HL-60 (cell line): ENCODE results near the gene ACTN4.

Source experiments
- DNase-seq, 2 experiments: peaks; one replicate each; pipeline ENCODE4 v3.0.0-alpha.2; 2010 to 2020; ENCODE audit warnings: low read depth in 1 of 2, low spot score in 1 of 2
- H3K27ac ChIP-seq: fragments of 250-450 bp; sonication (Bioruptor Pico); replicated peaks from 2 replicates; pipeline ENCODE4 v1.5.1; 2020; ENCODE audit warnings: mild to moderate bottlenecking, moderate library complexity
- H3K27me3 ChIP-seq: fragments of 250-450 bp; sonication (Bioruptor Pico); 2 replicates; pipeline ENCODE4 v1.5.1; 2021; ENCODE audit warnings: mild to moderate bottlenecking, moderate library complexity; ENCODE audit not compliant: insufficient read depth, poor library complexity, severe bottlenecking
- H3K4me3 ChIP-seq: replicated peaks from 2 replicates; pipeline ENCODE4 v1.5.1; 2011; ENCODE audit warnings: mild to moderate bottlenecking, control low read depth, low read length; ENCODE audit not compliant: insufficient read depth
- CTCF ChIP-seq: IDR thresholded peaks from one replicate; pipeline ENCODE4 v1.5.1; 2011; ENCODE audit warnings: low read length, control low read depth, inconsistent platforms; ENCODE audit not compliant: insufficient read depth
- GABPA ChIP-seq: IDR thresholded peaks from 2 replicates; pipeline ENCODE4 v1.6.1; 2012; ENCODE audit warnings: low read depth
- POLR2AphosphoS5 ChIP-seq: IDR thresholded peaks from 2 replicates; pipeline ENCODE4 v1.6.1; 2012; ENCODE audit warnings: low read depth
- SPI1 ChIP-seq: IDR thresholded peaks from 2 replicates; pipeline ENCODE4 v1.6.1; 2012; ENCODE audit warnings: low read depth, mild to moderate bottlenecking, borderline replicate concordance
- TF ChIP-seq, protein P1 (sequence below): IDR thresholded peaks from 2 replicates; pipeline ENCODE4 v1.6.1; 2012; ENCODE audit warnings: low read depth; ENCODE audit not compliant: insufficient replicate concordance

The ACTN4 gene

DNA sequence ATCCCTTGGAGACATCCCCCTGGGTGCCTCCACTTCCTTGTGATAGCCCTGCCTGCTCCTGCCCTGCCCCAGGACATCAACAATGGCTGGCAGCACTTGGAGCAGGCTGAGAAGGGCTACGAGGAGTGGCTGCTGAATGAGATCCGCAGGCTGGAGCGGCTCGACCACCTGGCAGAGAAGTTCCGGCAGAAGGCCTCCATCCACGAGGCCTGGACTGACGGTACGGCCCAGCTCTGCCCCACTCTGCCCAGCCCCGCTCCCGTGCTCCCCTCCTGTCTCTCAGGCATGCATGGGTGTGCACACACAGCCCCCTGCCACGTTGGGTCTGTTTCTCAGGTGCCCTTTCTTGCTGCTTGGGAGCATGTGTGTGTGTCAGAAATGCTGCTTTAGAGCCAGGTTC, 70.4 kb downstream of the ACTN4 start:
- no peaks in the 10 kb centered on the region for H3K27me3 ChIP-seq
- H3K4me3 ChIP-seq, result no peak overlapping the region
- TF ChIP-seq POLR2AphosphoS5, result no peak
- no peak for TF ChIP-seq SPI1
- TF ChIP-seq, protein P1, sequence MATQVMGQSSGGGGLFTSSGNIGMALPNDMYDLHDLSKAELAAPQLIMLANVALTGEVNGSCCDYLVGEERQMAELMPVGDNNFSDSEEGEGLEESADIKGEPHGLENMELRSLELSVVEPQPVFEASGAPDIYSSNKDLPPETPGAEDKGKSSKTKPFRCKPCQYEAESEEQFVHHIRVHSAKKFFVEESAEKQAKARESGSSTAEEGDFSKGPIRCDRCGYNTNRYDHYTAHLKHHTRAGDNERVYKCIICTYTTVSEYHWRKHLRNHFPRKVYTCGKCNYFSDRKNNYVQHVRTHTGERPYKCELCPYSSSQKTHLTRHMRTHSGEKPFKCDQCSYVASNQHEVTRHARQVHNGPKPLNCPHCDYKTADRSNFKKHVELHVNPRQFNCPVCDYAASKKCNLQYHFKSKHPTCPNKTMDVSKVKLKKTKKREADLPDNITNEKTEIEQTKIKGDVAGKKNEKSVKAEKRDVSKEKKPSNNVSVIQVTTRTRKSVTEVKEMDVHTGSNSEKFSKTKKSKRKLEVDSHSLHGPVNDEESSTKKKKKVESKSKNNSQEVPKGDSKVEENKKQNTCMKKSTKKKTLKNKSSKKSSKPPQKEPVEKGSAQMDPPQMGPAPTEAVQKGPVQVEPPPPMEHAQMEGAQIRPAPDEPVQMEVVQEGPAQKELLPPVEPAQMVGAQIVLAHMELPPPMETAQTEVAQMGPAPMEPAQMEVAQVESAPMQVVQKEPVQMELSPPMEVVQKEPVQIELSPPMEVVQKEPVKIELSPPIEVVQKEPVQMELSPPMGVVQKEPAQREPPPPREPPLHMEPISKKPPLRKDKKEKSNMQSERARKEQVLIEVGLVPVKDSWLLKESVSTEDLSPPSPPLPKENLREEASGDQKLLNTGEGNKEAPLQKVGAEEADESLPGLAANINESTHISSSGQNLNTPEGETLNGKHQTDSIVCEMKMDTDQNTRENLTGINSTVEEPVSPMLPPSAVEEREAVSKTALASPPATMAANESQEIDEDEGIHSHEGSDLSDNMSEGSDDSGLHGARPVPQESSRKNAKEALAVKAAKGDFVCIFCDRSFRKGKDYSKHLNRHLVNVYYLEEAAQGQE, result no peak
- no peak for TF ChIP-seq GABPA
- TF ChIP-seq CTCF, result no peak
- no peak for DNase-seq
- H3K27ac ChIP-seq, result no peak overlapping the region

- H3K27me3 ChIP-seq, result no peaks in the 10 kb centered on the region
- H3K4me3 ChIP-seq, result no peak overlapping the region
- no peak for DNase-seq
- no peak overlapping the region for H3K27ac ChIP-seq
- no peak for TF ChIP-seq CTCF
- no peak for TF ChIP-seq SPI1
- TF ChIP-seq, protein P1, result no peak
- TF ChIP-seq POLR2AphosphoS5, result no peak
- TF ChIP-seq GABPA, result no peak
Observed at GRCh38 chr19:38718747-38719543, 71.5 kb downstream of the ACTN4 start.

- DNase-seq, result no peak
- TF ChIP-seq CTCF, result no peak
- no peak; the same call in 1 of the 2 replicates for TF ChIP-seq POLR2AphosphoS5
- no peak for TF ChIP-seq SPI1
- TF ChIP-seq, protein P1, result no peak
- TF ChIP-seq GABPA, result no peak
- Histone ChIP-seq H3K27me3 (no peaks in the 10 kb centered on the region), H3K27ac (no peak overlapping the region), H3K4me3 (no peak overlapping the region)
Observed at GRCh38 chr19:38719761-38720558, 72.5 kb downstream of the ACTN4 start.
